Adrenal gland (tissue), 12 donors: ENCODE data around the gene GALK1. TPM values are rescaled to one million over a fixed set of nuclear protein-coding genes. Genes with fewer than 3 reads are reported as not detected.

ENCODE experiments used
- DNase-seq, 7 donors: peaks; one replicate each; pipeline ENCODE4 v3.0.0-alpha.2; 2019 to 2020
- H3K27ac ChIP-seq, 5 donors: fragments of 200-600 bp; sonication (generic) in 4 of 5; 1 replicate in 3 of 5; 2 replicates in 2 of 5; pipeline versions ENCODE4 v1.5.1 to v1.8.0; 2016 to 2020; ENCODE audit warnings: mild to moderate bottlenecking in 1 of 5
- H3K27me3 ChIP-seq: fragments of 200-600 bp; 2 replicates; pipeline ENCODE4 v1.8.0; 2021
- H3K36me3 ChIP-seq, 2 donors: fragments of 200-600 bp; replicated peaks in 1 of 2; 1 replicate in 1 of 2; 2 replicates in 1 of 2; pipeline versions ENCODE4 v1.5.1 to v1.8.0; 2018 to 2022
- H3K4me1 ChIP-seq, 2 donors: fragments of 200-600 bp; replicated peaks in 1 of 2; 1 replicate in 1 of 2; 2 replicates in 1 of 2; pipeline versions ENCODE4 v1.5.1 to v1.8.0; 2018 to 2021
- H3K4me3 ChIP-seq, 4 donors: fragments of 200-600 bp; sonication (generic) in 3 of 4; one replicate each; pipeline ENCODE4 v1.5.1; 2016 to 2018
- H3K9me3 ChIP-seq, 3 donors: fragments of 200-600 bp; sonication (generic) in 1 of 3; replicated peaks in 1 of 3; 1 replicate in 2 of 3; 2 replicates in 1 of 3; pipeline versions ENCODE4 v1.5.1 to v1.8.0; 2016 to 2021
- CTCF ChIP-seq, 6 experiments: fragments of 450-650 bp in 4 of 6; fragments of 200-600 bp in 2 of 6; sonication (generic) in 1 of 6; IDR thresholded peaks; 1 replicate in 5 of 6; 2 replicates in 1 of 6; pipeline versions ENCODE4 v1.5.1 to v1.8.0; 2016 to 2021; ENCODE audit warnings: antibody characterized with exemption in 6 of 6, mild to moderate bottlenecking in 2 of 6, moderate library complexity in 1 of 6
- POLR2A ChIP-seq, 2 donors: fragments of 450-650 bp; IDR thresholded peaks; one replicate each; pipeline ENCODE4 v1.6.1; 2017; ENCODE audit warnings: antibody characterized with exemption in 2 of 2, mild to moderate bottlenecking in 2 of 2, moderate library complexity in 1 of 2
- WGBS, 4 donors: extraction: QIAGEN DNeasy Blood & Tissue Kit in 2 of 4; methylation state at CpG; one replicate each; pipeline versions ENCODE4 v1.1.5 to v1.1.7; 2013 to 2017; 5-methylcytosine and 5-hydroxymethylcytosine counted together
- intact Hi-C, 2 donors: fragments of 100-400 bp; cut with DNase I; formaldehyde crosslinking; loops; one replicate each; pipeline versions ENCODE4 v1.14.1 to v1.15.0; 2022 to 2023
- polyA plus RNA-seq, 3 donors: library from polyadenylated mRNA; stranded (reverse); fragments of 200-250 nt in 2 of 3; fragments of 350-450 nt in 1 of 3; fragmentation: Illumina TruSeq in 1 of 3; extraction: RNeasy Lipid Tissue Mini Kit (QIAGEN cat#74804) in 1 of 3; gene quantifications; one replicate each; pipeline ENCODE4 v1.2.3, GENCODE V29; 2013 to 2014
- total RNA-seq, 9 donors: library from RNA; depleted of rRNA in 4 of 9; stranded (reverse); fragments of >200 nt in 4 of 9; fragments of 120-200 nt in 1 of 9; fragmentation: NEBNext Ultra II Directional in 1 of 9; extraction: Animal tissue kit (Norgen Biotek cat#: 25700) in 1 of 9; gene quantifications; one replicate each; pipeline versions ENCODE4 v1.1.0 to v1.2.4, GENCODE V29; 2013 to 2023
- donor health status: healthy with polysubstance abuse.
- donor health status: Bipolar disorder and iron deficiency.
- donor health status: DM: yes; HTN: yes; CAD: no.
- donor health status: DM: no; HTN: no; CAD: no.
- donor health status: DM: no; HTN: no; CAD: no.
- donor health status: DM: yes; HTN: yes; CAD: no.

Gene GALK1
- total and polyA plus RNA-seq, 12 donors = 1.4 to 47.3 (median 25.3) TPM

- H3K4me1 ChIP-seq = peaks cover 0 to 6% of the 10 kb centered on the region in 2 donors
- peak in 2 of 7 donors; percentile 9 to 80 for DNase-seq
- TF ChIP-seq CTCF (IDR thresholded peaks at IDR 0.05) = no peak
- no peak for TF ChIP-seq POLR2A (IDR thresholded peaks at IDR 0.05)
- H3K4me3 ChIP-seq = no peak overlapping the region
- H3K9me3 ChIP-seq = no peaks in the 10 kb centered on the region
- peak overlapping the region in 1 of 5 donors; percentile 17 for H3K27ac ChIP-seq
- intact Hi-C loops = no loop called here
- H3K36me3 ChIP-seq = peaks cover 0 to 22% of the 10 kb centered on the region in 2 donors
- 66 to 87% (median 84%) methylated on average over 4 of the region's 4 CpGs for WGBS, 4 donors
- no peaks in the 10 kb centered on the region for H3K27me3 ChIP-seq
Observed at GRCh38 chr17:75806822-75807500, 42.0 kb upstream of the GALK1 start.

DNA sequence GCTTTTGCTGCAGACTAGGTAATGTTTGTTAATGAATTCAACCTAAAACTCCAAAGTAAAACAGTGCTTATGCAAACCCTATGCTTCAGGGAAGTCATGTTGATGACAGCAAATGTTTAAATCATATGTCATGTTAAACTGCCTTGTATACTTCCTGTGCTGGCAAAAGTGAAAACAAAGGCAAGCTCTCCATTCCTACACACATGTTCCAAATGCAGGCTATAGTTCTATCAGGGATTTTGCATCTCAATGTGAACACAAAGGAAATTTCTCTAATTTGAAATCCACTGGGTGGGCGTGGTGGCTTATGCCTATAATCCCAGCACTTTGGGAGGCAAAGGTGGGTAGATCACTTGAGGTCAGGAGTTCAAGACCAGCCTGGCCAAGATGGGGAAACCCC lies 38.9 kb upstream of the GALK1 start:
- no peak for TF ChIP-seq POLR2A (IDR thresholded peaks at IDR 0.05)
- no peak for TF ChIP-seq CTCF (IDR thresholded peaks at IDR 0.05)
- no peak for DNase-seq
- no peaks in the 10 kb centered on the region for H3K27me3 ChIP-seq
- peaks cover 0 to 13% of the 10 kb centered on the region in 2 donors for H3K36me3 ChIP-seq
- H3K27ac ChIP-seq = no peak overlapping the region
- WGBS, 4 donors = 92 to 100% (median 93%) methylated on average over 1 of the region's 1 CpG
- H3K4me3 ChIP-seq = no peak overlapping the region
- intact Hi-C loops = no loop called here
- no peaks in the 10 kb centered on the region for H3K4me1 ChIP-seq
- H3K9me3 ChIP-seq = no peaks in the 10 kb centered on the region

GRCh38 chr17:75799402-75799801 lies 34.4 kb upstream of the GALK1 start:
- peak in 1 of 7 donors; percentile 8 for DNase-seq
- H3K4me1 ChIP-seq = no peaks in the 10 kb centered on the region
- 78 to 97% (median 86%) methylated on average over 4 of the region's 4 CpGs for WGBS, 4 donors
- H3K27me3 ChIP-seq = no peaks in the 10 kb centered on the region
- H3K27ac ChIP-seq = no peak overlapping the region
- no peak for TF ChIP-seq CTCF (IDR thresholded peaks at IDR 0.05)
- TF ChIP-seq POLR2A (IDR thresholded peaks at IDR 0.05) = no peak
- H3K9me3 ChIP-seq = no peaks in the 10 kb centered on the region
- peaks cover 0 to 21% of the 10 kb centered on the region in 2 donors for H3K36me3 ChIP-seq
- intact Hi-C loops = no loop called here
- H3K4me3 ChIP-seq = no peak overlapping the region

DNA sequence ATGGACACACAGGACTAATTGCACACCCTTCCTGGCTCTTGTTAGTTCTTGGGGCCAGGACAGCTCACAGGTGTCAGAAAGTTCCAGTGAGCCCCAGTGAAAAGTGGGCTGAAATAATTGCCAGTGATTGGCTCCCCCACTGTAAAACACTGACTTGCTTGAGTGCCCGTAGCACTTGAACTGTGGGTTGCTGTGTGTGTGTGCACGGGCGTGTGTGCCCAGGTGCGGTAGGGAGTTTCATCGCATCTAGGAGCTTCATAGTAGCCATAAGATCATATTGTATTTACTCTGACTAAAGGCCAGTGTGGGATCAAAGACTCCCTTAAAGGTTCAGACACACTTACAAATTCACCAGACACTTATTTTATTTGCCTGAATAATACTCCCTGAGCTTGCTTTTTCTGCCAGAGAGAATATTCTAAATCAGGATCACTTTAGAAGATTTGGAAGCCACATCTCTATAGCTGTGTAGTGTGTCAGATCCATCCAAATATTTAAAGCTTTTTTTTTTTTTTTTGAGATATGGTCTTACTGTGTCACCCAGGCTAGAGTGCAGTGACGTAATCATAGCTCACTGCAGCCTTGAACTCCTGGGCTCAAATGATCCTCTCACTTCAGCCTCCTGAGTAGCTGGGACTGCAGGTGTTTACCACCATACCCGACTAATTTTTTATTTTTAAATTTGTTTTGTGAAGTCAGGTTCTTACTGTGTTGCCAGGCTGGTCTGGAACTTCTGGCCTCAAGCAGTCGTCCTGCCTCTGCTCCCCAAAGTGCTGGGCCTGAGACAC lies 31.0 kb upstream of the GALK1 start:
- TF ChIP-seq CTCF (IDR thresholded peaks at IDR 0.05) (no peak), POLR2A (IDR thresholded peaks at IDR 0.05) (no peak)
- 82 to 90% (median 89%) methylated on average over 8 of the region's 8 CpGs for WGBS, 4 donors
- intact Hi-C loops = no loop called here
- Histone ChIP-seq H3K27ac (no peak overlapping the region), H3K4me3 (no peak overlapping the region), H3K4me1 (no peaks in the 10 kb centered on the region), H3K27me3 (no peaks in the 10 kb centered on the region), H3K36me3 (peaks cover 0 to 21% of the 10 kb centered on the region in 2 donors), H3K9me3 (no peaks in the 10 kb centered on the region)
- peak in 2 of 7 donors; percentile 23 to 48 for DNase-seq
